GM06990 (cell line): ENCODE measurements around the gene IHH.

ENCODE experiments used
- DNase-seq: peaks from one replicate; pipeline ENCODE4 v3.0.0-alpha.2; 2011; ENCODE audit not compliant: insufficient read length; ENCODE audit errors: extremely low read depth
- H3K27me3 ChIP-seq: replicated peaks from 2 replicates; pipeline ENCODE4 v1.6.0; 2011; ENCODE audit warnings: low read length; ENCODE audit not compliant: control insufficient read depth, insufficient read depth
- H3K36me3 ChIP-seq: 2 replicates; pipeline ENCODE4 v1.5.1; 2011; ENCODE audit warnings: low read length; ENCODE audit not compliant: control insufficient read depth, insufficient read depth
- H3K4me3 ChIP-seq: replicated peaks from 2 replicates; pipeline ENCODE4 v1.5.1; 2011; ENCODE audit warnings: low read depth, mild to moderate bottlenecking, control low read depth, low read length
- TF ChIP-seq, protein P1 (sequence below): IDR thresholded peaks from 2 replicates; pipeline ENCODE4 v1.5.1; 2011; ENCODE audit warnings: low read length, control low read depth, mild to moderate bottlenecking, inconsistent platforms; ENCODE audit not compliant: insufficient read depth, poor library complexity, severe bottlenecking

The IHH gene

GRCh38 chr2:219028996-219029828 is 31.5 kb downstream of the IHH start:
- Histone ChIP-seq H3K27me3 (no peaks in the 10 kb centered on the region), H3K4me3 (no peak overlapping the region), H3K36me3 (no peaks in the 10 kb centered on the region)
- no peak for DNase-seq
- TF ChIP-seq, protein P1, sequence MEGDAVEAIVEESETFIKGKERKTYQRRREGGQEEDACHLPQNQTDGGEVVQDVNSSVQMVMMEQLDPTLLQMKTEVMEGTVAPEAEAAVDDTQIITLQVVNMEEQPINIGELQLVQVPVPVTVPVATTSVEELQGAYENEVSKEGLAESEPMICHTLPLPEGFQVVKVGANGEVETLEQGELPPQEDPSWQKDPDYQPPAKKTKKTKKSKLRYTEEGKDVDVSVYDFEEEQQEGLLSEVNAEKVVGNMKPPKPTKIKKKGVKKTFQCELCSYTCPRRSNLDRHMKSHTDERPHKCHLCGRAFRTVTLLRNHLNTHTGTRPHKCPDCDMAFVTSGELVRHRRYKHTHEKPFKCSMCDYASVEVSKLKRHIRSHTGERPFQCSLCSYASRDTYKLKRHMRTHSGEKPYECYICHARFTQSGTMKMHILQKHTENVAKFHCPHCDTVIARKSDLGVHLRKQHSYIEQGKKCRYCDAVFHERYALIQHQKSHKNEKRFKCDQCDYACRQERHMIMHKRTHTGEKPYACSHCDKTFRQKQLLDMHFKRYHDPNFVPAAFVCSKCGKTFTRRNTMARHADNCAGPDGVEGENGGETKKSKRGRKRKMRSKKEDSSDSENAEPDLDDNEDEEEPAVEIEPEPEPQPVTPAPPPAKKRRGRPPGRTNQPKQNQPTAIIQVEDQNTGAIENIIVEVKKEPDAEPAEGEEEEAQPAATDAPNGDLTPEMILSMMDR = no peak

DNA sequence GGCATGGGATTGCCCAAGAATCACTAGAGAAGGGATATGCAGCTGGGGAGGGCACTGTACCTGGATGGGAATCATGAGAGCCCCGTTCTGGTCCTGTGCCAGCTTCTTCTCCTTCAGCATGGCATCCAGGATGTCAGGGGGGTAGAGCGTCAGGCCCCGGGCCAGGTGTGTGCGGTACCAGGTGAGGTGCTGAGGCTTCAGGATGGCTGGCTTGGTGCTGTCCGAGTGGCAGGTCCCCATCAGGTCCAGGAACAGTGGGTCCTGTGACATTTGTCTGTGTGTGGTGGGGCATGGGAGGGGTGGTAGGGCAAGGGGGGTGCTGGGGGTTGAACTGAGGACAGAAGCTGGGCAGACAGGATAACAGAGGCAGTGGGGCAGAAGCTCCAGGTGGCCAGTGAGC is 32.6 kb downstream of the IHH start:
- Histone ChIP-seq H3K27me3 (no peaks in the 10 kb centered on the region), H3K36me3 (no peaks in the 10 kb centered on the region), H3K4me3 (no peak overlapping the region)
- no peak for DNase-seq
- TF ChIP-seq, protein P1 = no peak

- H3K36me3 ChIP-seq = no peaks in the 10 kb centered on the region
- TF ChIP-seq, protein P1 = no peak
- no peak overlapping the region for H3K4me3 ChIP-seq
- no peaks in the 10 kb centered on the region for H3K27me3 ChIP-seq
- DNase-seq = no peak
Observed at GRCh38 chr2:219027511-219028055, 33.1 kb downstream of the IHH start.

DNA sequence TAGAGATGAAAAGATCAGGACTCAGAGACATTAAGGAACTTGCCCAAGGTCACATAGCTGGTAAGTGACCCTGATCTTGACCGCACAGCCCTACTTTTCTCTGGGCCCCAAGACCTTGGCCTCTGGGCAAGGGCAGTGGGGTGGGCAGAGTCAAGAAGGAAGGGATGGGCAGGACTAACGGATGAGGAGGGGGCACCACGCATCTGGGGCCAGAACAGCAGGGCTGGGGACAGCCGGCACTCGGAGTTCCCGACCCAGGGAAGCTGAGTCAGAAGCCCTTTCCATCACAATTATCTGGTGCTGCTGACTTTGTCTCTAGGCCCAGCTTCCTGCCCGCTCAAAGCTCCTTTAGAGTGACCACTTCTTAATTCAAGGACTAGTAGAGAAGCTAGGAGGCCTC is 33.8 kb downstream of the IHH start:
- DNase-seq = no peak
- TF ChIP-seq, protein P1 = no peak
- H3K36me3 ChIP-seq = no peaks in the 10 kb centered on the region
- no peak overlapping the region for H3K4me3 ChIP-seq
- no peaks in the 10 kb centered on the region for H3K27me3 ChIP-seq

GRCh38 chr2:219025637-219026585 is 34.8 kb downstream of the IHH start:
- Histone ChIP-seq H3K4me3 (no peak overlapping the region), H3K36me3 (no peaks in the 10 kb centered on the region), H3K27me3 (peaks cover 1% of the 10 kb centered on the region; the same call in 1 of the 2 replicates)
- TF ChIP-seq, protein P1 = no peak
- no peak for DNase-seq
